Fibroblast of peridontal ligament (primary cell): ENCODE measurements around the gene TCEA2.

Experiments used
- DNase-seq: peaks from one replicate; pipeline ENCODE4 v3.0.0-alpha.2; 2010; ENCODE audit errors: extremely low read depth

The TCEA2 gene

DNA sequence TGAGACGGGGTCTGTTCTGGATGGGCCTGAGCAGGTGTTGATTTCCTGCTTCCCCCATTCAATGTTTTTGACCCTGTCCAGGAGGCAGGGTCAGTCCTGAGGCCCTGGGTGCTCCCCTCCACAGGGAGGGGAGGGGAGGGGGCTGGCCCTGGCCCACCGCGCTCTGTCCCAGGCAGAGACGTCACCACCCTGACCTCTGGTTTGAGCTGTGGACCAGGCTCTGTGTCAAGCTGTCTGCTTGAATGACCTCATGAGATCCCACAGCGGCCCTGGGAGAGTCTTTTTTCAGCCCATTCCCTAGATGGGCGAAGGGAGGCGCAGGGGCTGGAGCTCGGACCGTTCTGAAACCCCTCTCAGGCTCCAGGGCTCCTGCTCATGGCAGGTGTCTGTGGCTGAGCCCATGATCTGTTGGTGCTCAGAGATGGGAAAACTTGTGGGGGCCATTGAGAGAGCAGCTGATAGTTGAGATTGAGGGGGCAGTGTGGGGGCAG, 30.1 kb downstream of the TCEA2 start:
- DNase-seq, result no peak

DNA sequence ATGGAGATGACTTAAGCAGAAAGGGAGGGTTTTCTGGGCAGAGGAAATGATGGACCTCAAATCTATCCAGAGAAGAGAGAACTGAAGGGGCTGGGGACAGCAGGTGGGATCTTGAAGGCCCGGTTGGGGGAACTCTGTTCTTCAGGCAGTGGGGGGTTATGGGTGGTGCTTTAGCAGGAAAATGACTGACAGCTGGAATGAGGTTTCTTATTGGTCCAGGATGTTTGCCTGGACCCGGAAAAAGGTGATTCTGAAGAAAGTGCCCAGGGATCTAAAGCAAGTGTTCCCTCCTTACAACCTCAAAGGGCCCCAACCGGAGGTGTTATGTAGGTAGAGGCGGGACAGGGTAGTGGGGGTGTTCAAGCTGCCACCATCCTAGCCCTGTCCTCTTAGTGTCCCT, 32.5 kb downstream of the TCEA2 start:
- no peak for DNase-seq

DNA sequence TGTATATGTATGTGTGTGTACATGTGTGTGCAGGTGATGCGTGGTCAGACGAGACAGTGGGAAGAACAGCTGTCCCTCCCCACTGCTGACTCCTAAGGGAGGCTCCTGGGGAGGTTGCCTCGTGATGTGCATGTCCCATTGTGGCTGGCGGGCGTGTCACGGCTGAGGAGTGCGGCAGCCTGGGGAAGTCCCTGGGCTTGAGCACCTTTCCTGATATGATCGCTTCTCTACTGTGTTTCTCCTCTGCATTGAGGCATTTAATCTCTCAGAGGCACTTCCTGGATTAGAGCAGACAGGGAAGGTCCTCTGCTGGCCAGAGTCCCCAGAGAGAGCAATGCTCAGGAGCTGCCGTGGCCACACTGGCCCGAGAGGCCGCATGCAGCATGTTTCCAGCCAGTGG, 32.9 kb downstream of the TCEA2 start:
- DNase-seq, result no peak

DNA sequence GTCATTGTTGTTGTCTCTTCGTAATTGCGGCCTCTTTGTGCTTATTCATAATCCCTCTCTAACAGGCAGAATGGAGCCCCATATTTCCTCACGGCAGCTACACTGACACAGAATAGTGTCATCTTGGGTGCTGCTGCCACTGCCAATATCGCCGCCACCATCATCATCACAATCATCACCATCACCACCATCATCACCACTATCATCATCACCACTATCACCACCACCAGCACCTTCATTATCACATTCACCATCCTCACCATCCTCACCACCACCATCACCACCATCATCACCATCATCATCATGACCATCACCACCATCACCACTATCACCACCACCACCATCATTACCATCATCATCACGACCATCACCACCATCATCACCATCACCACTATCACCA, 33.5 kb downstream of the TCEA2 start:
- DNase-seq, result no peak

DNA sequence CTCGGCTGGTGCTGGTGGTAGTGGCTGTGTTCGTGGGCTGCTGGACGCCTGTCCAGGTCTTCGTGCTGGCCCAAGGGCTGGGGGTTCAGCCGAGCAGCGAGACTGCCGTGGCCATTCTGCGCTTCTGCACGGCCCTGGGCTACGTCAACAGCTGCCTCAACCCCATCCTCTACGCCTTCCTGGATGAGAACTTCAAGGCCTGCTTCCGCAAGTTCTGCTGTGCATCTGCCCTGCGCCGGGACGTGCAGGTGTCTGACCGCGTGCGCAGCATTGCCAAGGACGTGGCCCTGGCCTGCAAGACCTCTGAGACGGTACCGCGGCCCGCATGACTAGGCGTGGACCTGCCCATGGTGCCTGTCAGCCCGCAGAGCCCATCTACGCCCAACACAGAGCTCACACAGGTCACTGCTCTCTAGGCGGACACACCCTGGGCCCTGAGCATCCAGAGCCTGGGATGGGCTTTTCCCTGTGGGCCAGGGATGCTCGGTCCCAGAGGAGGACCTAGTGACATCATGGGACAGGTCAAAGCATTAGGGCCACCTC, 35.5 kb downstream of the TCEA2 start:
- no peak for DNase-seq

DNA sequence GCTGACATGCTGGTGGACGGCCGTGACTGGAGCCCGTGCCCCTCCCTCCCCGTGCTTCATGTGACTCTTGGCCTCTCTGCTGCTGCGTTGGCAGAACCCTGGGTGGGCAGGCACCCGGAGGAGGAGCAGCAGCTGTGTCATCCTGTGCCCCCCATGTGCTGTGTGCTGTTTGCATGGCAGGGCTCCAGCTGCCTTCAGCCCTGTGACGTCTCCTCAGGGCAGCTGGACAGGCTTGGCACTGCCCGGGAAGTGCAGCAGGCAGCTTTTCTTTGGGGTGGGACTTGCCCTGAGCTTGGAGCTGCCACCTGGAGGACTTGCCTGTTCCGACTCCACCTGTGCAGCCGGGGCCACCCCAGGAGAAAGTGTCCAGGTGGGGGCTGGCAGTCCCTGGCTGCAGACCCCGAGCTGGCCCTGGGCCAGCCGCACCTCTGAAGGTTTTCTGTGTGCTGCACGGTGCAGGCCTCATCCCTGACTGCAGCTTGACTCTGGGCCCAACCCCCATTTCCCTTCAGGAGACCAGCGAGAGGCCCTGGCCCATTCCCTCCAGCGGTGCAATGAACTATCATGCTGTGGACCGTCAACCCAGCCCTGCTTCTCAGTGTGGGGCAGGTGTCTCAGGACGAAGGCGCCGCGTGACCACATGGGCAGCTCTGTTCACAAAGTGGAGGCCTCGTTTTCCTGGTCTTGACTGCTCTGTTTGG, 36.2 kb downstream of the TCEA2 start:
- no peak for DNase-seq

DNA sequence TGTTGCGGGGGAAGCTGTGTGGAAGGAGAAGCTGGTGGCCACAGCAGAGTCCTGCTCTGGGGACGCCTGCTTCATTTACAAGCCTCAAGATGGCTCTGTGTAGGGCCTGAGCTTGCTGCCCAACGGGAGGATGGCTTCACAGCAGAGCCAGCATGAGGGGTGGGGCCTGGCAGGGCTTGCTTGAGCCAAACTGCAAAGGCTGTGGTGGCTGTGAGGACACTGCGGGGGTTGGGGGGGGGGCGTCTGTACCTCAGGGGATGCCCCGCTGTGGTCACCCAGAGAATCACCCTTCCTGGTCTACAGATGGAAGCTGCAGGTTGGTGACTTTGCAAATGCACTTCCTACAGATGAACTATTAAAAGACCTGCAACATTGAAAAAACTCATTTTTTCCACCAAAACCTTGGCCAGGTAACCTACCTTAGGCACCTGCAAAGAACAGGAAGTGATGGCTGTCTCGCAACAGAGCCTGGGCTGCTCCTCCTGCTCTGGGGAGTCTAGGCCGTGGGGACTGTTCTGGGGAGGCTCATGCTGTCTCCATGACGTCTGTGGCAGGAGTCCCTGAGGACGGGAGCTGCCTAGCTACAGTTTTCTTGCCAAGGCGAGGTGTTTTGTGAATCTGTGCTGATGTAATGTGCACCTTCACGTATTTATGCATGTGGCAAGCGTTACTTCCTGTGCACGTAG, 37.0 kb downstream of the TCEA2 start:
- DNase-seq, result no peak

DNA sequence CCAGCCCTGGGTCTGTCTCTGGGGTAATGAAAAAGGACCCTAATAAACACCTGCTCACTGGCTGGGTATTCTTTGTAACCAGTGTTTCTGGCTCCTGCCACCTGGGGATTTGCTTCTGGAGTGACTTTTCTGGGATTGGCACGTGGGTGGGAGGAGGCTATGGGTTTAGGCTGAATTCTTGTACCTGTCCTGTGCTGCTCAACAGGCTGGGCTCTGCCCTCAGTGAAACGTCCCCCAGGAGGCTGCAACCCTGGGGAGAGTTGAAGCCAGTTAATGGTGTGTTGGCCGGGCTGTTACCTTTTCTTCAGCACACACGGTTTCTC, 37.5 kb downstream of the TCEA2 start:
- DNase-seq, result no peak

DNA sequence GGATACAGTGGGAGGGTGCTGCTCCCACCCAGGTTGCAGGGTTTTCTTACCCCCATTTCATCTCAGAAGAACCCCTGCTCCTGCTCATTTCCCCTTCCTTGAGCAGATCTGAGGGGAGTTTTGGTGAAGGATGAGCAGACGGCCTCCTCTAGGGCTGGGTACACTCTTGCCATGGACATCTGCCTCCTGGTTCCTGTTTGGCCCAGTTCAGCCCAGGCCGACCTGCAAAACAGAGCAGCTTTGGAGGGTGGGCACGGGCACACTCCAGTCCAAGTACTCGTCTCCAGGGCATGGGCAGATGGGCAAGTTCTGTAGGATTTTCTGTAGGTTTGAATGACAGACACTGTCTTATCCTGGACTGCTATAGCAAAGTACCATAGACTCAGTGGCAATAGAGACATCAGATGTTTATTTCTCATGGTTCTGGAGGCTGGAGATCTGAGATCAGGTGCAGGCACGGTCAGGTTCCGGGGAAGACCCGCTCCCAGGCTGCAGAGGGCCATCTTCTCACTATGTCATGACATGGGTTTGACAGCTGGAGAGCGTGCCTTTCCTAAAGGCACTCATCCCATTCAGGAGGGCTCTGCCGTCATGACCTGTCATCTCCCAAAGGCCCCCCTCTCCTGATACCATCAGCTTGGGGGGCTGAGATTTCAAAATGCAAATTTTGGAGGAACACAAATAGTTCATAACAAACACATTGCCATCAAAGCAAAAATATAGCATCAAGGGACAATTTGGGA, 38.1 kb downstream of the TCEA2 start:
- DNase-seq, result no peak

DNA sequence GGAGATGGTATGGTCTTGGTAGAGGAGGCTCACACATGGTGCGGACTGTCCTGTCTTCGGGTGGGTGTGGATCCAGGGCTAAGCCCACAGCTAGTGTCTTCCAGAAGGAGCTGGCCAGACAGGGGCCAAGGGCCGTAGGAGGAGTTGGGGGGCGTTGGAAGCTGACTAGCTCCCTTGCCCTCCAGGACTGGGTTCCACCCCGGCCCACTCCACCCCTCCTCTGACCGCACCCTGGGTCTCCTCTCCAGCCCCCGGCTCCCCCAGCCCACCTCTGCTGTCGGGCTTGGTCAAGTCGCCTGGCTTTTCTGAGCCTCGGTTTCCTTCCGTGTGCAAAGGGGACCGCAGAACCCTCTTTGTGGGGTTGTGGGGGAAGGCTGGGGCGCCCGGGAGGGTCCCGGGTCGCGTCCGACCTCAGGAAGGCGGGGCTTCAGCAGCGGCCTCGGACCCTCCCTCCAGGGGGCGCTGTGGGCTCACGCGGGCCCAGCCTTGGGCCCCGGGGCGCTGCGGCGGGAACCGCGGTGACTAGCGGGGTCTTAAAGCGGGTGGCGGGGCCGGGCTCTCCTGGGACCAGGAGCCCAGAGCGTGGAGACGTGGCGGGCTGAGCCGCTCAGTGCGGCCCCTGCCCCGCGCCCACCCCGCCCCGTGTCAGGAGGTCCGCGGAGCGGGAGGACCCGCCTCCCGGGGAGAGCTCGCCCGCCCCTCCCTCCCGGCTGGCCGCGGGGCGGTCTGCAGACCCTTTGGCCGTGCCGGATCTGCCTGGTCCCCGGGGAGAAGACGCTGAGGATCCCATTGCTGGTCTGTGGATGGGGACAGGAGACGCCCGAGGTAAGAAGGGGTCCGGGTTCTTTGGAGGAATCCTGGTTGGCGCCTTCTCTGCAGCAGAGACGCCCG, 39.0 kb downstream of the TCEA2 start:
- DNase-seq, result no peak

DNA sequence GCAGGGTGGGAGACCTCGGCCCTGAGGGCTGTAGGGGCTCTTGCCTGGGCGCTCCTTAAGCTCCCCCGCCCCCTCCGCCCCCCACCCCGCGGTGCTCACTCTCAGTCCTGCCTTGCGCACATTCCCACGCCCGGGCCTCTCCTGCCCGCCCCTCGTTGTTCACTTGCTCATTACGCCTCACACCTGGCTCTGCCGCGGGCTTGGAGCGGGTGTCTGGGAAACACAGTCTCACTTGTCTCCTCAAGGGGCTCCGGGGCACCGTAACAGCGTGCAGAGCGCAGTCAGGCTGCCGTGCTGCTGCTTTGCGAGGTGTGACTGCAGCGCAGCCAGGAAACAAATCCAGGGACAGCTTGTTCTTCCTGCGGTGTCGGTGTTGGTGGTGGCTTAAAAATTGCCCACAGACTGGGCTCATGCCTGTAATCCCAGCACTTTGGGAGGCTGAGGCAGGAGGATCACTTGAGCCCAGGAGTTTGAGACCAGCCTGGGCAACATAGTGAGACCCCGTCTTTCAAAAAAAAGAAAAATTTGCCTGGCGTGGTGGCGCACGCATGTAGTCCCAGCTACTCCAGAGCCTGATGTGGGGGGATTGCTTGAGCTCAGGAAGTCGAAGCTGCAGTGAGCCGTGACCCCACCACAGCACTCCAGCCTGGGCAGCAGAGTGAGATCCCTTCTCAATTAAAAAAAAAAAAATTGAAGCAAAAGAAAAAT, 39.8 kb downstream of the TCEA2 start:
- no peak for DNase-seq

DNA sequence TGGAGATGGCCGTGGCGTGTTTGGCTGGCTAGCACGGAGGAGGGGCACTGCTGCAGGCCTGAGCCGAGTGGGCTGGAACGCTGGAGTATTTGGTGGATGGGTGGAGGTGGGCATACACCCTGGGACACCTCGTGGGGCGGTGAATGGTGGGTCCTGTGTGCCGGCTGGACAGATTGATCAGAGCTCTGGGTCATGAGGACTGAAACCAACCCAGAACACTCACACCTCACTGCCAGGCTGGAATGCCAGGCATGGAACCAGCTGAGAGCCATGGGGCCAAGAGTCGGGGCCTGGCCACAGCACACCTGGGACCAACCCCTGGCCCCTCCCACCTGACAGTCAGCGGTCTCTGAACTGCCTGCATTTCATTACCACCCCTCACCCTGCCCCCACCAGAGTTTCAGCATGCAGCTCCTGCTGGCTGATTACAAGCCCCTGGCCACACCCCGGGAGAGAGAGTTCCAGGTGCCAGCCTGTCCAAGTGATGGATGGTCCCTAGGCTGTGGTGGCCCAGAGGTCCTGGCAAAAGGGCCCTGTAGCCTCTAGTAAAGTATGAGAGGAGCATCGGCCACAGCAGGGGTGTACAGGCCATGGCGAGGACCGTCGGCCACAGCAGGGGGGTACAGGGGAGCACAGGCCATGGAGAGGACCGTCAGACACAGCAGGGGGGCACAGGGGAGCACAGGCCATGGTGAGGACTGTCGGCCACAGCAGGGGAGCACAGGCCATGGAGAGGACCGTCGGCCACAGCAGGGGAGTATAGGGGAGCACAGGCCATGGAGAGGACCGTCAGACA, 41.1 kb downstream of the TCEA2 start:
- DNase-seq, result no peak

DNA sequence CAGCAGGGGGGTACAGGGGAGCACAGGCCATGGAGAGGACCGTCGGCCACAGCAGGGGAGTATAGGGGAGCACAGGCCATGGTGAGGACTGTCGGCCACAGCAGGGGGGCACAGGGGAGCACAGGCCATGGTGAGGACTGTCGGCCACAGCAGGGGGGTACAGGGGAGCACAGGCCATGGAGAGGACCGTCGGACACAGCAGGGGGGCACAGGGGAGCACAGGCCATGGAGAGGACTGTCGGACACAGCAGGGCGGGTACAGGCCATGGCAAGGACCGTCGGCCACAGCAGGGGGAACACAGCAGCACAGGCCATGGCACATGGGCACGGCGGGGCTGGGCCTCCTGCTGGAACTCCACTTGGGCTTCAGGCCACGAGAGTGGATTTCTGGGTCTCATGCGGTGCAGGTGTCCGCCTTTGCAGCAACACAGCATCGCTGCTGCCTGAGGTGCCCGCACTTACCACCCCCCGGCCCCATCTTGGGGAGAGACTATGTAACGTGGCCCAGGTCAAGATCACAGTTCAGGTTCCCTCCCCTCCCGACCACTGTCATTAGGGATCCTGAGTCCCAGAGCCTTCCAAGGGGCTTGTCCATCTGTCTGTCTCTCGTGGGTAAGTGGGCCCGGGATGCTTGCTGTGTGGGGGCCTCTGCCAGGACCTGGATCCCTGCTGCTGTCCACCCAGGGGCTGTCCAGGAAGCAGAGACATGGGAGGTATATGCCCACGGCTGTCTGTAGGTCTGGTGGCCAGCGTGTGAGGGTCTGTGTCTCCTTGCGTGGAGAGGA, 41.9 kb downstream of the TCEA2 start:
- no peak for DNase-seq

DNA sequence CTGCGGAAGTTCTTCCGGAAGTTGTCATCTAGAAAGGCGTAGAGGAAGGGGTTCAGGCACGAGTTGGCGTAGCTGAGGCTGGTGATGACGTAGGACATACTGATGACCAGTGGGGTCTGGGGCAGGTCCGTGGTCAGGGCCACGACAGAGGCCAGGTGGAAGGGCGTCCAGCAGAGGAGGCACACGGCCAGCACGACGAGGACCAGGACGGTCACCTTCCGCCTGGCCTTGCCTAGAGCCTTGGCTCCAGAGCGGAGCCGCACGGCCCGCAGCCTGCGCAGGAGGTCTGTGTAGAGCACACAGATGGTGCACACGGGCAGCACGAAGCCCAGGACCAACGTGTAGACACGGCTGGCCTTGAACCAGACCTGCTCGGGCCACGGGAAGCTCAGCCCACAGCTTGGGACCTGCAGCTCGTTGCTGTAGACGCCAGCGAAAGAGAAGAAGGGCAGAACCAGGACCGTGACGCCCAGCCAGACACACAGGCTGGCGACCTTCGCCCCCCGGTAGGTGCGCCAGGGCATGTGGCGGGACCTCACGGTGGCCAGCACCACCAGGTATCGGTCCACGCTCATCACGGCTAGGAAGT, 42.9 kb downstream of the TCEA2 start:
- DNase-seq, result no peak

DNA sequence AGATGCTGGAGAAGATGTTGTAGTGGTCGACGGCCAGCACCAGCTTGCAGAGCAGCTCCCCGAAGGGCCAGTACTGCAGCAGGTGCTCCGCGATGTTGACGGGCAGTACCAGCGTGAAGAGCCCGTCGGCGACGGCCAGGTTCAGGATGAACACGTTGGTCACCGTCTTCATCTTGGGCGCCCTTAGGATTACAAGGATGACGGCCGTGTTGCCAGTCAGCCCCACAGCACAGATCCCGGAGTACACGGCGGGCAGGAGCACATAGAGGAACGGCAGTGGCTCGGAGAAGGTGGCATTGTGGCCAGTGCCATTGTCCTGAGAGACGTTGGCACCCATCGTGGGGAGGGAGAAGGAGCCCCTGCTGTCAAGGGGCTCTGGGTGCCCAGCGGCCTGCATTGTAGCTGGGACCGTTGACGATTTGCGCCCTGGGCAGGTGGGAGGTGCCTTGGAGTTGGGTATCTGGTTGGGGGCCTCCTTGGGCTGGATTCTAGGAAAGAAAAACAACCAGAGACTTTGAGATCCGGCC, 43.5 kb downstream of the TCEA2 start:
- DNase-seq, result no peak

DNA sequence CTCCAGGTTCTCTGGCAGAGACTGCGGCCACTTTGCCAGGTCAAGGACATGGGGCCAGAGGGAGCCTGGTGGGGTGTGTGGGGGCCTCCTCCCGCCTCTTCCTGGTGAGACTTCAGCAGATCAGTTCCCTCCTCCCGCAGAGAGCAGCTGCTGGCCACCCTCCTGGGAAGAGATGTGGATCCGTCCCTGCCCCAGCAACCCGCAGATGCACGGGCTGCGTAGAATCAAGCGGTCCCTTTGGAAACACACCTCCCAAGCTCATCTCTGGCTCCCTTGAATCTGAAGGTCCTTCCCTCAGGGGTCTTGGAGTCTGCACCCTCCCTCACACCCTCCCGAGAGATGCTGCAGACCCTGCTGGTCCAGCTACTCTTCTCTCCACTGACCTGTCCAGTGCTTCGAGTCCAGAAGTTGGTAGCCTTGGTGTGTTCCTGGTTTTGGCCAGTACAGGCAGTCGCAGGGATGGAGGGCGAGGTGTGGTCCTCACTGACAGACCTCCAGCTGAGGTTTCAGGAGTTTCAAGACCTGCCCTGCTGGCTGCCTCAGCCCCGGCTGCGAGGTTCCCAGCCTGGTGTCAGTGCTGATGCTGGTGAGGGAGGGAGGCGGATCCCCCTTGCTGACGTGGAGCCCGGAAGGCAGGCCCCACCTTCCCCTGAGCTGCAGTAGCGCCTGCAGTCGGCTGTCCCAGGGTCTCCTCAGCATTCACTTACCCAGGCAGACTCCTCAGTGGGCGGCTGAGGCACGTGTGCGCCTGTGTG, 44.2 kb downstream of the TCEA2 start, which contains the start of gene NPBWR2:
TSS of gene NPBWR2 (minus strand) at position 585 of the 755 bp plus-strand sequence. CDS start 734 bp downstream, outside the sequence.
- no peak for DNase-seq

DNA sequence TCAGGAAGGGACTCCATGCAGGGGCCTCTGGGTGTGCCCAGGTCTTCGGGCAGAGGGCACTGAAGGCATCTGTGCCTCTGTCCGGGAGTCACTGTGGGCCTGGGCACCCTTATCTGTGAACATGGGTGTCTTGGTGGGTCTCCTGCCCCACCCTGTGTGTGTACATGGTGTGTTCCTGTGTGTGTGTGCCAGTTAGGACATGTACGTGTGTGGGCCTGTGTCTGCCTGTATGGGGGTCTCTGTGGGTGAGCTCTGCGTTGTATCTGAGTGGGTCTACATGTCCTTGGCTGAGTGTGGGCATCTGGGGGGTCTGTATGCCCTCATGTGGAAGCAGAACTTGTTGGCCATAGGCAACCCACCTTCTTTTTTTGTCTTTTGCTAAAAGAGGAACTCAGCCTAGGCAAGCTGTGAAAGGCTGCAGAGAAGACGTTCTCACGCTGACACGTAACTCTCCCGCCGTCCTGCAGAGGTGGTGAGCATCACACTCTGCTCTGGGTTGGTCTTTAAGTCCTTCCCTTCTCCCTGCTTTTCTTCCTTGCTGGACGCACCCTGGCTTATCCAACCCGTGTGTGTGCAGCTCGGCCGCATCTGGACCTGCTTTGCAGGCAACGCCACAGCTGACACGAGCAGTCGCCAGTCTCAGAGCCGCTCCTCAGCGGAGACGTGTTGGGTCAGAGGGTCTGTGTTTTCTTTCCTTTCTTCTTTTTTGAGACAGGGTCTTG, 44.9 kb downstream of the TCEA2 start:
- no peak for DNase-seq
